Peyer's patch (tissue), 4 donors: ENCODE results near the gene CDRT4.

Source experiments
- CTCF ChIP-seq, 6 experiments: fragments of 450-650 bp in 4 of 6; fragments of 200-600 bp in 2 of 6; sonication (generic) in 1 of 6; IDR thresholded peaks; one replicate each; pipeline ENCODE4 v1.5.1; 2017 to 2019; ENCODE audit warnings: antibody characterized with exemption in 6 of 6, mild to moderate bottlenecking in 3 of 6, moderate library complexity in 1 of 6
- POLR2A ChIP-seq, 2 donors: fragments of 450-650 bp; IDR thresholded peaks; one replicate each; pipeline ENCODE4 v1.5.1; 2017; ENCODE audit warnings: antibody characterized with exemption in 2 of 2, mild to moderate bottlenecking in 2 of 2, moderate library complexity in 2 of 2

GRCh38 chr17:15453782-15454181, 13.6 kb downstream of the CDRT4 start:
- TF ChIP-seq CTCF (IDR thresholded peaks at IDR 0.05) (peak in 1 of 6 experiments; percentile 2), POLR2A (IDR thresholded peaks at IDR 0.05) (no peak)
